HepG2 (cell line): ENCODE measurements around the gene CLEC7A. TPM values are rescaled to one million over a fixed set of nuclear protein-coding genes. Genes with fewer than 3 reads are reported as not detected.

ENCODE experiments used
- ATAC-seq: fragments of 200-7000 bp; cut with Tn5 transposase; 3 replicates; pipeline ENCODE4 v1.9.1; 2020; ENCODE audit warnings: mild to moderate bottlenecking, moderate library complexity
- BruUV-seq: library from RNA; stranded (reverse); fragments of 400-500 nt; replicated peaks from 2 replicates; lab custom pipeline; 2021; lab: Mats Ljungman, UMichigan
- CTCF ChIA-PET: fragments of 300-600 bp; formaldehyde crosslinking; extraction: SDS; loops from one replicate; lab custom pipeline; 2021; ENCODE audit warnings: low total read pairs, inconsistent platforms, low intra/inter-chr PET ratio; lab: Yijun Ruan, JAX
- POLR2A ChIA-PET: fragments of 350-600 bp; sonication (Branson Sonifier 250); formaldehyde crosslinking; loops from one replicate; lab custom pipeline; 2020; ENCODE audit warnings: antibody characterized with exemption, inconsistent platforms; lab: Yijun Ruan, JAX
- DNase-seq: peaks from one replicate; pipeline ENCODE4 v3.0.0-alpha.2; 2015; ENCODE audit warnings: low spot score
- FAIRE-seq: peaks from 3 replicates; lab custom pipeline; 2011; peaks lifted over from hg19 to GRCh38; lab: Jason Lieb, UNC
- H2AFZ ChIP-seq: one replicate; pipeline ENCODE4 v1.6.1; 2011; ENCODE audit warnings: low read length, inconsistent platforms
- H3K27ac ChIP-seq: fragments of 300-600 bp; 3 replicates; pipeline ENCODE4 v1.8.0; 2011; ENCODE audit warnings: mixed run types, mild to moderate bottlenecking, mixed read lengths, low read length, inconsistent platforms; ENCODE audit not compliant: insufficient read depth; ENCODE audit errors: extremely low read length
- H3K27me3 ChIP-seq, 2 experiments: fragments of 200-600 bp in 1 of 2; 2 replicates in 1 of 2; 3 replicates in 1 of 2; pipeline versions ENCODE4 v1.6.0 to v1.8.0; 2011; ENCODE audit warnings: low read length in 2 of 2, mild to moderate bottlenecking in 2 of 2, moderate library complexity in 2 of 2, inconsistent platforms in 1 of 2; ENCODE audit not compliant: insufficient read depth in 2 of 2, control insufficient read depth in 1 of 2
- H3K36me3 ChIP-seq, 2 experiments: fragments of 200-600 bp in 1 of 2; replicated peaks in 1 of 2; 2 replicates in 1 of 2; 3 replicates in 1 of 2; pipeline versions ENCODE4 v1.5.1 to v1.8.0; 2011; ENCODE audit warnings: low read length in 2 of 2, inconsistent platforms in 1 of 2; ENCODE audit not compliant: insufficient read depth in 2 of 2, control insufficient read depth in 1 of 2
- H3K4me1 ChIP-seq: 2 replicates; pipeline ENCODE4 v1.5.1; 2012; ENCODE audit warnings: low read length, inconsistent platforms; ENCODE audit not compliant: insufficient read depth
- H3K4me2 ChIP-seq: 2 replicates; pipeline ENCODE4 v1.6.0; 2011; ENCODE audit warnings: low read depth, low read length, inconsistent platforms
- H3K4me3 ChIP-seq, 3 experiments: fragments of 200-600 bp in 1 of 3; sonication (generic), shearing (Covaris generic) in 1 of 3; replicated peaks in 1 of 3; 2 replicates each; pipeline ENCODE4 v1.5.1; 2011 to 2016; ENCODE audit warnings: low read length in 3 of 3, inconsistent platforms in 2 of 3, low read depth in 2 of 3, mild to moderate bottlenecking in 2 of 3, control low read depth in 1 of 3, mixed read lengths in 1 of 3; ENCODE audit not compliant: insufficient read depth in 1 of 3
- H3K79me2 ChIP-seq: one replicate; pipeline ENCODE4 v1.6.1; 2011; ENCODE audit warnings: low read length, inconsistent platforms; ENCODE audit not compliant: insufficient read depth
- H3K9ac ChIP-seq: 2 replicates; pipeline ENCODE4 v1.6.0; 2011; ENCODE audit warnings: mild to moderate bottlenecking, low read depth, low read length, inconsistent platforms; ENCODE audit not compliant: insufficient read depth
- H3K9me3 ChIP-seq: 2 replicates; pipeline ENCODE4 v1.5.1; 2012; ENCODE audit warnings: mild to moderate bottlenecking, low read length
- H4K20me1 ChIP-seq: 2 replicates; pipeline ENCODE4 v1.6.0; 2011; ENCODE audit warnings: inconsistent platforms, mild to moderate bottlenecking, low read length, moderate library complexity; ENCODE audit not compliant: insufficient read depth
- KAT8 ChIP-seq: IDR thresholded peaks from 2 replicates; pipeline ENCODE4 v1.6.1; 2016; ENCODE audit warnings: missing genetic modification reagents, missing compliant biosample characterization
- NR2F2 ChIP-seq: IDR thresholded peaks from 2 replicates; pipeline ENCODE4 v1.6.1; 2012; ENCODE audit warnings: low read depth, inconsistent platforms, borderline replicate concordance
- TCF7L2 ChIP-seq: IDR thresholded peaks from 2 replicates; pipeline ENCODE4 v1.6.1; 2011; ENCODE audit warnings: mild to moderate bottlenecking, low read depth, low read length, moderate library complexity
- ZNF33B ChIP-seq: sonication (generic); formaldehyde crosslinking; IDR thresholded peaks from 2 replicates; pipeline ENCODE4 v1.5.1; 2020; ENCODE audit warnings: mild to moderate bottlenecking, missing genetic modification reagents
- WGBS: methylation state at CpG from one replicate; pipeline ENCODE4 v1.1.6; 2017; ENCODE audit warnings: low lambda C conversion rate; 5-methylcytosine and 5-hydroxymethylcytosine counted together
- in situ Hi-C: cut with HindIII; loops from 2 replicates; pipeline ENCODE4 v1.10.0; 2017; ENCODE audit warnings: low pct_unique_long_range_greater_than_20kb; ENCODE audit not compliant: extremely low pct_ligation_motif_present
- intact Hi-C: fragments of 100-400 bp; cut with micrococcal nuclease; formaldehyde crosslinking; loops from one replicate; pipeline ENCODE4 v1.10.0; 2022; ENCODE audit not compliant: unreplicated experiment
- polyA plus RNA-seq, 8 experiments: library from polyadenylated mRNA; depleted of rRNA in 3 of 8; stranded (reverse) in 7 of 8; unstranded in 1 of 8; fragments of >200 nt; fragmentation: Illumina TruSeq in 4 of 8; extraction: Trizol in 4 of 8; gene quantifications; 2 replicates each; pipeline versions ENCODE4 v1.2.1 to v1.2.3, GENCODE V29; 2011 to 2016; ENCODE audit warnings: low read depth in 4 of 8, missing spikeins in 1 of 8, mixed read lengths in 1 of 8; ENCODE audit not compliant: insufficient read depth in 1 of 8
- total RNA-seq, 5 experiments: library from RNA; depleted of rRNA; stranded (reverse); fragments of >200 nt; fragmentation: Illumina TruSeq; extraction: Trizol; gene quantifications; 2 replicates each; pipeline ENCODE4 v1.2.3, GENCODE V29; 2016; ENCODE audit warnings: low read depth in 1 of 5
- TF ChIP-seq, protein P1 (sequence below): IDR thresholded peaks from 2 replicates; pipeline ENCODE4 v1.6.1; 2016
- TF ChIP-seq, protein P2 (sequence below): sonication (generic); formaldehyde crosslinking; IDR thresholded peaks from 2 replicates; pipeline ENCODE4 v1.4.0; 2020; ENCODE audit warnings: mild to moderate bottlenecking, missing genetic modification reagents, borderline replicate concordance

CLEC7A gene
- total and polyA plus RNA-seq, 2 of the 13 experiments (the other 11 are each of a cell fraction or from before 2014, with no cell fraction given), result not detected

DNA sequence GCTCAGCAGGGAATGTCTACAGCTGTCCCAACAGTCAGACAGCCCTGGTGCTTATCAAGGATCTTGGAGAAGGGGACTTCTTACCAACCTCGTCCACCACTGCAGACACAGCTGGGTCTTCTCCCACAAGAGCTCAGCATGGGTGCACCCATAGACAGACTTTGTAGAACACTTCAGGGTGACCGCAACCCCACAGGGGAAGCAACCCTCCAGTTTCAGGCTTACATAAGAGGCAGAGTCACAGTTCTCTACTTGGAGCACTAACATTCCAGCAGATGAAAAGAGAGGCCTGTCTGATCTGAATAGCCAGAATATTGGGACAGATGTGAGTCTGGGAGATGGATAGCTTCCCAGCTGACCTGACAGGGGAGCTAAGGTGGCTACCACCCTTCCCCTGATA lies 27.7 kb downstream of the CLEC7A start (continued):
- TF ChIP-seq NR2F2 (no peak), ZNF33B (CRISPR knock-in tag) (no peak), TCF7L2 (no peak)
- TF ChIP-seq, protein P1, sequence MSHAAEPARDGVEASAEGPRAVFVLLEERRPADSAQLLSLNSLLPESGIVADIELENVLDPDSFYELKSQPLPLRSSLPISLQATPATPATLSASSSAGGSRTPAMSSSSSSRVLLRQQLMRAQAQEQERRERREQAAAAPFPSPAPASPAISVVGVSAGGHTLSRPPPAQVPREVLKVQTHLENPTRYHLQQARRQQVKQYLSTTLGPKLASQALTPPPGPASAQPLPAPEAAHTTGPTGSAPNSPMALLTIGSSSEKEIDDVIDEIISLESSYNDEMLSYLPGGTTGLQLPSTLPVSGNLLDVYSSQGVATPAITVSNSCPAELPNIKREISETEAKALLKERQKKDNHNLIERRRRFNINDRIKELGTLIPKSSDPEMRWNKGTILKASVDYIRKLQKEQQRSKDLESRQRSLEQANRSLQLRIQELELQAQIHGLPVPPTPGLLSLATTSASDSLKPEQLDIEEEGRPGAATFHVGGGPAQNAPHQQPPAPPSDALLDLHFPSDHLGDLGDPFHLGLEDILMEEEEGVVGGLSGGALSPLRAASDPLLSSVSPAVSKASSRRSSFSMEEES (CRISPR knock-in tag), result no peak

DNA sequence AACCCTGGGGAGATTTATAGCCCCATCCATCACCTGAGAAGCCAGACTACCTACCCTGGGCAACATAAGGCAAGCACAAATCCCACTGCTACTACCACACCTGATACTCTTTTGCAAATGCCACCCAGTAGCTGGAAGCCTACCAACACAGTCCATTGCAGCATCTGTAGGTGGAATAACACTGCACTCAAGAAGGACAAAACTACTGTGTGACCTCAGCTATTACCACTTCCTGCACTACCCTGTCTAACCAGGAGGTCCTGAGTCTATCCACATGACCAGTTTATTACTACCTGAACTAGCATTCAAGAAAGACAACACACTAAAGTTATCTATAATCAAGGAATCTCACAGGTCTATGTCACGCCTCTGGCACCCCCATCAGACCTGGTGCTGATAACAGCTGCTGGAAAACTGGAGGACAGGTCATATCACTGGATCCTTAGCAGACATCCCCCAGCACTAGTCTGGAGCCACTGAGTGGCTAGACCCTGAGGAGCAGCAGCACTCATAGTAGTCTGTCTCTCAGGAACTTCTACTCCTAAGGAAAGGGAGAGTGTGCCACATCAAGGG lies 28.3 kb downstream of the CLEC7A start:
- ATAC-seq (no peak), FAIRE-seq (no peak), DNase-seq (no peak)
- Histone ChIP-seq H3K36me3 (no peaks in the 10 kb centered on the region), H2AFZ (no peak overlapping the region), H3K4me2 (no peak overlapping the region), H3K27me3 (no peaks in the 10 kb centered on the region; a peak in 1 of 5 replicates), H3K4me3 (no peak overlapping the region), H4K20me1 (no peaks in the 10 kb centered on the region), H3K79me2 (no peaks in the 10 kb centered on the region), H3K9me3 (no peaks in the 10 kb centered on the region), H3K4me1 (no peaks in the 10 kb centered on the region), H3K9ac (no peak overlapping the region), H3K27ac (no peak overlapping the region)
- WGBS, result 0% methylated on average over 1 of the region's 1 CpG
- BruUV-seq, result no TSS peak
- TF ChIP-seq KAT8 (CRISPR knock-in tag), result no peak
- TF ChIP-seq, protein P2, sequence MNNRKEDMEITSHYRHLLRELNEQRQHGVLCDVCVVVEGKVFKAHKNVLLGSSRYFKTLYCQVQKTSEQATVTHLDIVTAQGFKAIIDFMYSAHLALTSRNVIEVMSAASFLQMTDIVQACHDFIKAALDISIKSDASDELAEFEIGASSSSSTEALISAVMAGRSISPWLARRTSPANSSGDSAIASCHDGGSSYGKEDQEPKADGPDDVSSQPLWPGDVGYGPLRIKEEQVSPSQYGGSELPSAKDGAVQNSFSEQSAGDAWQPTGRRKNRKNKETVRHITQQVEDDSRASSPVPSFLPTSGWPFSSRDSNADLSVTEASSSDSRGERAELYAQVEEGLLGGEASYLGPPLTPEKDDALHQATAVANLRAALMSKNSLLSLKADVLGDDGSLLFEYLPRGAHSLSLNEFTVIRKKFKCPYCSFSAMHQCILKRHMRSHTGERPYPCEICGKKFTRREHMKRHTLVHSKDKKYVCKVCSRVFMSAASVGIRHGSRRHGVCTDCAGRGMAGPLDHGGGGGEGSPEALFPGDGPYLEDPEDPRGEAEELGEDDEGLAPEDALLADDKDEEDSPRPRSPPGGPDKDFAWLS (CRISPR knock-in tag), result no peak
- intact Hi-C loops (no loop called here), in situ Hi-C loops (no loop called here)
- ChIA-PET CTCF (no interaction called here), POLR2A (no interaction called here)
